NCI-H2029 treated with DMSO at 0.1 percent for 48 hours (cell line): ENCODE results near the gene FYN.

Source experiments
- DNase-seq: peaks from one replicate; lab custom pipeline; 2025; lab: John Stamatoyannopoulos, UW

The FYN gene

GRCh38 chr6:111806561-111807497, 66.4 kb downstream of the FYN start:
- no peak for DNase-seq

GRCh38 chr6:111806165-111806547, 67.1 kb downstream of the FYN start:
- no peak for DNase-seq

GRCh38 chr6:111805511-111806164, 67.6 kb downstream of the FYN start:
- no peak for DNase-seq

GRCh38 chr6:111804627-111805235, 68.5 kb downstream of the FYN start:
- no peak for DNase-seq

GRCh38 chr6:111803804-111804203, 69.4 kb downstream of the FYN start:
- DNase-seq, result no peak

- DNase-seq, result no peak
Observed at GRCh38 chr6:111803371-111803770, 69.9 kb downstream of the FYN start.

GRCh38 chr6:111802720-111803330, 70.4 kb downstream of the FYN start:
- no peak for DNase-seq

- no peak for DNase-seq
Observed at GRCh38 chr6:111802015-111802414, 71.2 kb downstream of the FYN start.

- no peak for DNase-seq
Observed at GRCh38 chr6:111800821-111801220, 72.4 kb downstream of the FYN start.

- DNase-seq, result no peak
Observed at GRCh38 chr6:111800259-111800765, 72.9 kb downstream of the FYN start.

- DNase-seq, result no peak
Observed at GRCh38 chr6:111799576-111800258, 73.5 kb downstream of the FYN start.

- no peak for DNase-seq
Observed at GRCh38 chr6:111798281-111798725, 74.9 kb downstream of the FYN start.

- no peak for DNase-seq
Observed at GRCh38 chr6:111796310-111796918, 76.8 kb downstream of the FYN start.

GRCh38 chr6:111795558-111795957, 77.7 kb downstream of the FYN start:
- no peak for DNase-seq

- DNase-seq, result peak; percentile 70
Observed at GRCh38 chr6:111794727-111795452, 78.4 kb downstream of the FYN start.

- DNase-seq, result no peak
Observed at GRCh38 chr6:111794300-111794699, 79.0 kb downstream of the FYN start.

GRCh38 chr6:111793711-111794111, 79.5 kb downstream of the FYN start:
- no peak for DNase-seq

- DNase-seq, result no peak
Observed at GRCh38 chr6:111792914-111793700, 80.1 kb downstream of the FYN start.

- no peak for DNase-seq
Observed at GRCh38 chr6:111792241-111792640, 81.0 kb downstream of the FYN start.

- no peak for DNase-seq
Observed at GRCh38 chr6:111791415-111791814, 81.8 kb downstream of the FYN start.
